HEK293T (cell line): Measurements from ENCODE around the gene PBX2.

Experiments
- ELF4 ChIP-seq: fragments of 450-650 bp; IDR thresholded peaks from 2 replicates; pipeline ENCODE4 v1.6.1; 2017; ENCODE audit warnings: antibody characterized with exemption
- FOXA1 ChIP-seq: fragments of 450-650 bp; IDR thresholded peaks from 2 replicates; pipeline ENCODE4 v1.6.1; 2016; ENCODE audit warnings: mild to moderate bottlenecking
- FOXK2 ChIP-seq: fragments of 450-650 bp; IDR thresholded peaks from 2 replicates; pipeline ENCODE4 v1.6.1; 2016; ENCODE audit warnings: mild to moderate bottlenecking
- L3MBTL2 ChIP-seq: fragments of 450-650 bp; conservative IDR thresholded peaks from 2 replicates; pipeline ENCODE4 v1.6.1; 2016; ENCODE audit warnings: mild to moderate bottlenecking
- SP1 ChIP-seq: fragments of 450-650 bp; IDR thresholded peaks from 2 replicates; pipeline ENCODE4 v1.6.1; 2017
- SUZ12 ChIP-seq: fragments of 450-650 bp; IDR thresholded peaks from 2 replicates; pipeline ENCODE4 v1.6.1; 2016; ENCODE audit warnings: mild to moderate bottlenecking
- TARDBP ChIP-seq: fragments of 450-650 bp; IDR thresholded peaks from 2 replicates; pipeline ENCODE4 v1.6.1; 2016
- TF ChIP-seq, protein P1 (sequence below): fragments of 450-650 bp; IDR thresholded peaks from 2 replicates; pipeline ENCODE4 v1.6.1; 2016

DNA sequence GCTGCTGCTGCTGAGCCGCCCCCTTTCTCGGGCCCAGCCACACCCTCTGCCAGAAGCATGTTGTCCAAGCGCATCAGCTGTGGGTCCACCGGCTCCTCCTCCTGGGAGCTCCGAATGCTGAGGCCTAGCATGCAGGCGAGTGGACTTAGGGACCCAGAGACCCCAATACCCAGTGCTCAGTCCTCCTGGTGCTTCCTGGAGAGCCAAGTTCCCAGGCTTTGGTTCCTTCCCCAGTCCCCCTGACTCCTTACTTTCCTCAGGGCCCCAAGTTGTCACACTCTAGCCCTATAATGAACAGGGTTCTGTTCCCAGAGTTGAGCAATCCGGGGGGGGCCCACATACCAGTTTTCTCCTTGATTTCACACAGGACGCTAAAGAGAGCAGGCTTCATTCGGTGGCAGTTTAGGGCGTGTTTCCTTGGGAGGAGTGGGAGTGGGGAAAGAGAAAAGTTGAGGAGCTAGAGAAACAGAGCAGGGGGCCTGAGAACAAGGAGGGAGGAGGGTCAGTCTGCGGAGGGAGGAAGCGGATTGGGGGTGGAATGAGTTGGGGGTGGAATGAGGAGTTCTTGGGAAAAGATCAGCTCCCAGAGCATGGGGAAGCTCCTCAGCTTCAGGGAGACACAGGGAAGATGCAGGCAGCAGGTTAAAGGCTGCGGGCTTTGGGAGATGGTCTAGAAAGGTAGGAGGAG lies 1.5 kb downstream of the PBX2 start:
- TF ChIP-seq ELF4, result no peak
- no peak for TF ChIP-seq TARDBP
- no peak for TF ChIP-seq SP1
- no peak for TF ChIP-seq L3MBTL2
- TF ChIP-seq FOXA1, result no peak
- no peak for TF ChIP-seq SUZ12
- no peak for TF ChIP-seq FOXK2
- TF ChIP-seq, protein P1, sequence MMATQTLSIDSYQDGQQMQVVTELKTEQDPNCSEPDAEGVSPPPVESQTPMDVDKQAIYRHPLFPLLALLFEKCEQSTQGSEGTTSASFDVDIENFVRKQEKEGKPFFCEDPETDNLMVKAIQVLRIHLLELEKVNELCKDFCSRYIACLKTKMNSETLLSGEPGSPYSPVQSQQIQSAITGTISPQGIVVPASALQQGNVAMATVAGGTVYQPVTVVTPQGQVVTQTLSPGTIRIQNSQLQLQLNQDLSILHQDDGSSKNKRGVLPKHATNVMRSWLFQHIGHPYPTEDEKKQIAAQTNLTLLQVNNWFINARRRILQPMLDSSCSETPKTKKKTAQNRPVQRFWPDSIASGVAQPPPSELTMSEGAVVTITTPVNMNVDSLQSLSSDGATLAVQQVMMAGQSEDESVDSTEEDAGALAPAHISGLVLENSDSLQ, result no peak
